HG02981 (cell line): ENCODE results near the gene SOBP.
"Not testable (repeated sequence)": the region's sequence is repeated elsewhere in the genome, so short reads cannot be mapped to it uniquely, and the experiment has no call there.

ENCODE experiments used
- ATAC-seq: cut with Tn5 transposase; IDR thresholded peaks from one replicate; pipeline ENCODE4 v1.9.1; 2021; ENCODE audit warnings: mild to moderate bottlenecking, moderate library complexity; ENCODE audit not compliant: unreplicated experiment

Gene SOBP

GRCh38 chr6:107488875-107489635, 862 bp upstream of the SOBP start:
- no peak for ATAC-seq

GRCh38 chr6:107490566-107491137, 735 bp downstream of the SOBP start:
- ATAC-seq, result no peak

DNA sequence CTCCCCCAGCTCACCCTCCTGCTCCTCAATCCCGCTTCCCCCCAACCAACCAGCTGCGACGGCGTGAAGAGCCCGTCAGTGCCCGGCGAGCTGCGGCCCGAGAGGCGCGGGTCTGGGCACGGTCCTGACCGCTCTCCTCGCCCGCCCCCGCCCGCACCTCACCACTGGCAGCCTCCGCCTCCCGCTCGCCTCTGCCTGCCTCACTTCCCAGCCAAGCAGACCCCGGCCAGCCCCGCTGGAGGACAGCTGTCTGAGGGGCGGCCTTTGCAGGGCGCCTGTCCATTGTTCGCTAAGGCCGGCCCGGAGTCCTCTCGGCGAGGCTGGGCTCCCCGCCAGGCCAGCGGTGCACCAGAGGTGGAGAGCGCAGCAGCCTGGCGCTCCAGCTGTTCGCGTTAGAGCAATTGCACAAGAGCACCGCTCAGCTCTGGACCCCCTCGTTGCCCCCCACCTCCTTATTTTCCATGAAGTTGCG, 1.3 kb downstream of the SOBP start:
- ATAC-seq, result no peak

DNA sequence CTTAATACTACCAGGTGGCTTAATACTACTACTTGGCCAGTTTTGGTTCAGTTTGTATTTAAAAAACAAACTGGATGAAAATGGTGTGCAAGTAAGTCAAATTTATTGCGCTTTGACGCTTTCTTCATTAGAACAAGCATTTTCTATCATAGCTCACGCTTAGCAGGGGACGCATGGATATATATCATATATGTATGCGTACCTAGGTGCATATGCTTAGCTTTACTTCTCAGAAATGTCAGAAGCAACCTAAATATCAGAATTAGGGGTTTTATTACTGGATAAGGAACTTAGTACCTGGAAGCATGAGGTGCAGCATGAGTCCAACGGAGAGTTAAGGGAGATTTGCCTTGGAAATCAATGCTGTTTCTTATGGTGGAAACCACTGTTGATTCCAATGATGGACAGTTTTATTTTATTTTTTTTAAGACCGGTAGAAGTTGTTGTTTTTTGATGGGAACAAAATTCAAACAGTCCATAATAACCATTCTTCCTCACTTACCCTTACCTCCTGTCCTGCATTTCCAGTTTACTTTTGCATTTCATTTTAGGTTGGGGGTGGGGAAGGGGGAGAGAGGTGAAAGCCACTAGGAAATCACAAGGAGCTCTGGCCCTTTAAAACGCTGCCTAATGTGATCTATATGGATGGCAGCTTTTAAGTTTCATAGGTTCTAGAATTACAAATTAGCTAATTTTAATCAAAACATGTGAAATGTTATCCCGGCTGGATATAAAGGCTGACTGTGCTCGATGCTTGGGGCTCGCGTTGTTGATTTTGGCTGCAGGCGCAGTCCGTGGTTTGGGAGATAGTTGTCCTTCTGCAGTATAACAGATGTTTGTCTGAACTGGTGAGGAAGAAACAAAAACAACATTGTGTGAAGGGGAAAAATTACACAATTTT, 2.1 kb downstream of the SOBP start:
- ATAC-seq, result no peak

- no peak for ATAC-seq
These were observed 3.5 kb downstream of the SOBP start for GRCh38 chr6:107493158-107494057.

GRCh38 chr6:107495196-107495643, 5.3 kb downstream of the SOBP start:
- ATAC-seq, result no peak

DNA sequence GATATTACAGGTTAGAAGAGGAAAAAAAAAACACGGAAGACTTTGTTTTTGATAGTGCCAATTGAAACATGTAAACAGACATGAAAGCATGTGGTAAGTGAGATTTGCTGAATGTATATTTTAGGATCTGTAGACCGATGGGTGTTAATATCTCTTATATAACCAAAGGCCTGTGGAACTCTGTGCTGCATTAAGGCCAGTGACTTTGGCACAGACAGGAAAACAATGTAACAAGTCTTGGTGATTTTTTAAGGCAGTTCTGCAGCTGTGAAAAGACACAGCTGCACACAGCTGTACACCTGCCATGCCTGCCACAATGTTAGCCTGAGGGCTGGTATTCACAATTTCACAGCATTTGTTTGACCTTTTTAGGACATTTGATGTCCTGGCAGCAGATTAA, 6.1 kb downstream of the SOBP start:
- ATAC-seq, result no peak

GRCh38 chr6:107496892-107497684, 7.2 kb downstream of the SOBP start:
- no peak for ATAC-seq

DNA sequence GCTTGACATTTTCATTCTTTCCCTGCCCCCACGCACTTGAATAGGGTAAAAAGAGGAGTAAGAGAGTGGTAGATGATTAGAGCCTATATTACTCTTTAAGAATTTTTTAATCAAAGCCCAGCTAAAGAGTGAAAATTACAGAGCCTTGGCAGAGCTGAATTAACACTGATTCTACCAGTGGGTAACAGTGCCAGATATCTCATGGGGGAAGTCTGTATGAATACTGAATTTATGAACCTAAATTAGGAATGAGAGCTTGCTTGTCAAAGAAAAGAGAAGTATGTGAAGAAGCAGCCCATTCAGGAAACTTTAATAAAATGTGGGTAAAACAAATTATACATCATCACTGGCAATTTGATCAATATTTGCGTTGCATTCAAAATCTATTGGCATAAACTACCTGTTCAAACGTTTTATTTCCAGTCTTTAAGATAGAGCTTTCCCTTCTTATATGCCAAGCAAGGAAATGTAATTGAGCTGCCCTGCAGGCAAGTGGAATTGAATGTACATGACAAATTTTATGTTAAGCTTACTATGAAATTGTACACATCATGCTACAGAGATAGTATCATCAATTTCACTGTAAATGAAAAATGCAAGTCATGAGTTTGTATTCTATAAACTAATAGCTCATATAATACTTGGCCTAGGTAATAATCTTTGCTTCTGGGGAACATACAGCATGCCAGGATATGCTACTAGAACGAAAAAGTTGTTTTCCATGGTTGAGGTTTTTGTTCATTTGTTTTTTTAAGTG, 14.5 kb downstream of the SOBP start:
- ATAC-seq, result no peak

GRCh38 chr6:107506145-107506544, 16.2 kb downstream of the SOBP start:
- no peak for ATAC-seq

- ATAC-seq, result no peak
These were observed 19.6 kb downstream of the SOBP start for GRCh38 chr6:107509506-107509905.

GRCh38 chr6:107510108-107510507, 20.2 kb downstream of the SOBP start:
- ATAC-seq, result no peak

DNA sequence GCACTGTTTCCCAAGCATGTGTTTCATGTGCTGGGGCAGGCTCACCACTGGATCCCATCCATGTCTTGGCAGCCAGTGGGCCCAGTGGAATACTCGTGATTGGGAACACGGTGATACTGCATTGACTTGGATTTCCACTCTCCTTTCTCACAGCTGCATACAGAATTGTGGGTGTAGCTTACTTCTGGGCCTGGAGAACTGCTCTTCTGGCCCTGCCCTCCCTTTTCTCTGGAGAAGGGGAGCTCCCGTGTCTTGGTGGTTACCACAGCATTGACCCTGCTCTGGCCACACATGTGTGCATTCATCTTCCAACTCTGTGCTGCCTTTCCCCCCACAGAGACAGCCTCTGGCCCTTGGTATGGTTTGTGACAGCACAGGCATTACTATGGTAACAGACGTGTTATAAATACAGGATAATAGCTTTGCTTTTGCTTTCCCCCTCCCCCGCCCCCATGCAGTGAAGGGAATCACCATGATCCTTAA, 21.6 kb downstream of the SOBP start:
- no peak for ATAC-seq

DNA sequence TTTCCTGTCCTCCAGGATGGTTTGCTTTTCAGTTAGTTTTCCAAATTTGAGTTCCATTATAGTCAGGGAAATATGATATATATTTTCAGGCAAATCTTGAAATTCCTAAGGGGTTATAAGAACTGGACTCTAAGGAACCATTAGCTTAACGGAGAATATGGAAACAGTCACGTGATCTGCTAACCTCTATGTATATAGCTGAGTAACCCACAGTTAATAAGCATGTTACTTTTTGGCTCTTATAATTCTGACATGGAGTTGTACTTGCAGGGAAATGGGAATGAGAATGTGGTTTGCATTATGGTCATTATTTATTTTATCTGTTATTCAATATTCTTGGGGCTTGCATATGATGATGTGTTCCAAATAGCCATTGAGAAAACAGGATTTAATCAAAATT, 23.3 kb downstream of the SOBP start:
- ATAC-seq, result no peak

DNA sequence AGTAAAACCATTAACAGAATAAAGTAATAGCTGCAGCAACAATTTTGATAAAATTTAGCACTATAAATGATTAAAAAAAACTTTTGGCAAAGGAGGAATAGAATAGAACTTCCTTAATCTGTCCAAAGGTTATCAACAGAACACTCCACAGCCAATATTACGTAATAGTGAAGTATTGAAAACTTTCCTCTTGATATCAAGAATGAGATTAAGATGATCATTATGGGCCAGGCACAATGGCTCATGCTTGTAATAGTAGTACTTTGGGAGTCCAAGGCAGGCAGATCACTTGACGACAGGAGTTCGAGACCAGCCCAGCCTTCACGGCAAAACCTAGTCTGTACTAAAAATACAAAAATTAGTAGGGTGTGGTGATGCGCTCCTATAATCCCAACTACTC, 26.0 kb downstream of the SOBP start:
- no peak for ATAC-seq

- ATAC-seq, result no peak
These were observed 27.4 kb downstream of the SOBP start for GRCh38 chr6:107517274-107517673.

- not testable (repeated sequence) for ATAC-seq
These were observed 29.3 kb downstream of the SOBP start for GRCh38 chr6:107519224-107519623.

DNA sequence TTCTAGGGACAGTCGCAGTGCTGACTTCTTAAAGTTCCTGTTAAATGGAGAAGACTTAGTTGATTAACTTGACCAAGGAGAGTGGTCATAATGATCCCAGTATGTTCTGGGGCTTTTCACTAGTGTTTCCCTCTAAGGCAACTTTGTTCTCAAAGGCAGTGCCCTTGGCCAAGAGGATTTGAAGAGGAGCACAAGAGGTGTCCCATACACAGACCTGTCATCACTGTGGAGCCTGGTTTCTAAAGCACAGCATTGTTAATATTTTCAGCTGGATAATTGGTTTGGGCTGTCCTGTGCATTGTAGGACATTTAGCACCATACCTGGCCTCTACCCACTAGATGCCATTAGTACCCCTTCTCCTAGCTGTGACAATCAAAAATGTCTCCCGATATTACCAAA, 30.8 kb downstream of the SOBP start:
- ATAC-seq, result not testable (repeated sequence)
